ENCODE data around the gene RANBP10.

DNA sequence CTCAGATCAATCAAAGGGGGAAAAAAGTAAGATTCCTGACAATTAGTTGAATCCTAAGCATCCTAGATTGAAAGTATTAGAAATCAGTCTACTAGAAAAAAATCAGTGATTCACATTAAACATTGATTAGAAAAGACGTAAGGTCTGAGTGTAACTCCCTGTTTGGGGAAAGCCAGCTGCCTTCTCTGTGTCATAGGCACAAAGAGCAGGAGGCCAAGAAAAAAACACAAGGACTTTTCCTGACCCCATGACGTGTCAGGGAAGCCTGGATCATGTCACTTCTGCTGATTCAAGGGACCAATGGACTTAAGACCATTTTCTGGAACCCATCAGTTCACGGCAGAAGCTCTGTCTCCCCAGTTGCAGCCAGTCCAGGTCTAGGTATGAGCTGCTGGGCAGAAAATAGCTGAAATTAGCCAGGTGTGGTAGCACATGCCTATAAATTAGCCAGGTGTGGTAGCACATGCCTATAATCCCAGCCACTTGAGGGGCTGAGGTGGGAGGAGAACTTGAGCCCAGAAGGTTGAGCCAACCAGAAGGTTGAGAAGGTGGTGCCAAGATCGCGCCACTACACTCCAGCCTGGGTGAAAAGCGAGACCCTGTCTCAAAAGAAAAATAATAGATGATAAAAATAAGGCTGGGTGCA lies 35.9 kb downstream of the RANBP10 start:
- TF ChIP-seq, protein P1, sequence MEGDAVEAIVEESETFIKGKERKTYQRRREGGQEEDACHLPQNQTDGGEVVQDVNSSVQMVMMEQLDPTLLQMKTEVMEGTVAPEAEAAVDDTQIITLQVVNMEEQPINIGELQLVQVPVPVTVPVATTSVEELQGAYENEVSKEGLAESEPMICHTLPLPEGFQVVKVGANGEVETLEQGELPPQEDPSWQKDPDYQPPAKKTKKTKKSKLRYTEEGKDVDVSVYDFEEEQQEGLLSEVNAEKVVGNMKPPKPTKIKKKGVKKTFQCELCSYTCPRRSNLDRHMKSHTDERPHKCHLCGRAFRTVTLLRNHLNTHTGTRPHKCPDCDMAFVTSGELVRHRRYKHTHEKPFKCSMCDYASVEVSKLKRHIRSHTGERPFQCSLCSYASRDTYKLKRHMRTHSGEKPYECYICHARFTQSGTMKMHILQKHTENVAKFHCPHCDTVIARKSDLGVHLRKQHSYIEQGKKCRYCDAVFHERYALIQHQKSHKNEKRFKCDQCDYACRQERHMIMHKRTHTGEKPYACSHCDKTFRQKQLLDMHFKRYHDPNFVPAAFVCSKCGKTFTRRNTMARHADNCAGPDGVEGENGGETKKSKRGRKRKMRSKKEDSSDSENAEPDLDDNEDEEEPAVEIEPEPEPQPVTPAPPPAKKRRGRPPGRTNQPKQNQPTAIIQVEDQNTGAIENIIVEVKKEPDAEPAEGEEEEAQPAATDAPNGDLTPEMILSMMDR (IDR thresholded peaks at IDR 0.05; ENCODE audit: low read depth, low read length, missing input control): no peak
- peak; percentile 76 for TF ChIP-seq SP1 (IDR thresholded peaks at IDR 0.05)
- TF ChIP-seq, protein P2, sequence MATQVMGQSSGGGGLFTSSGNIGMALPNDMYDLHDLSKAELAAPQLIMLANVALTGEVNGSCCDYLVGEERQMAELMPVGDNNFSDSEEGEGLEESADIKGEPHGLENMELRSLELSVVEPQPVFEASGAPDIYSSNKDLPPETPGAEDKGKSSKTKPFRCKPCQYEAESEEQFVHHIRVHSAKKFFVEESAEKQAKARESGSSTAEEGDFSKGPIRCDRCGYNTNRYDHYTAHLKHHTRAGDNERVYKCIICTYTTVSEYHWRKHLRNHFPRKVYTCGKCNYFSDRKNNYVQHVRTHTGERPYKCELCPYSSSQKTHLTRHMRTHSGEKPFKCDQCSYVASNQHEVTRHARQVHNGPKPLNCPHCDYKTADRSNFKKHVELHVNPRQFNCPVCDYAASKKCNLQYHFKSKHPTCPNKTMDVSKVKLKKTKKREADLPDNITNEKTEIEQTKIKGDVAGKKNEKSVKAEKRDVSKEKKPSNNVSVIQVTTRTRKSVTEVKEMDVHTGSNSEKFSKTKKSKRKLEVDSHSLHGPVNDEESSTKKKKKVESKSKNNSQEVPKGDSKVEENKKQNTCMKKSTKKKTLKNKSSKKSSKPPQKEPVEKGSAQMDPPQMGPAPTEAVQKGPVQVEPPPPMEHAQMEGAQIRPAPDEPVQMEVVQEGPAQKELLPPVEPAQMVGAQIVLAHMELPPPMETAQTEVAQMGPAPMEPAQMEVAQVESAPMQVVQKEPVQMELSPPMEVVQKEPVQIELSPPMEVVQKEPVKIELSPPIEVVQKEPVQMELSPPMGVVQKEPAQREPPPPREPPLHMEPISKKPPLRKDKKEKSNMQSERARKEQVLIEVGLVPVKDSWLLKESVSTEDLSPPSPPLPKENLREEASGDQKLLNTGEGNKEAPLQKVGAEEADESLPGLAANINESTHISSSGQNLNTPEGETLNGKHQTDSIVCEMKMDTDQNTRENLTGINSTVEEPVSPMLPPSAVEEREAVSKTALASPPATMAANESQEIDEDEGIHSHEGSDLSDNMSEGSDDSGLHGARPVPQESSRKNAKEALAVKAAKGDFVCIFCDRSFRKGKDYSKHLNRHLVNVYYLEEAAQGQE (IDR thresholded peaks at IDR 0.05): no peak
- TF ChIP-seq, protein P3, sequence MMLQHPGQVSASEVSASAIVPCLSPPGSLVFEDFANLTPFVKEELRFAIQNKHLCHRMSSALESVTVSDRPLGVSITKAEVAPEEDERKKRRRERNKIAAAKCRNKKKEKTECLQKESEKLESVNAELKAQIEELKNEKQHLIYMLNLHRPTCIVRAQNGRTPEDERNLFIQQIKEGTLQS (IDR thresholded peaks at IDR 0.05): no peak
- peak; percentile 28 to 44 for TF ChIP-seq RAD21 (IDR thresholded peaks at IDR 0.05)
- TF ChIP-seq TAF1 (conservative IDR thresholded peaks at IDR 0.05): no peak
- TF ChIP-seq EGR1 (IDR thresholded peaks at IDR 0.05; ENCODE audit: low read depth in 2 of 2): peak in 1 of 2 donors; percentile 40
- peak; percentile 86 for TF ChIP-seq NR2F2 (IDR thresholded peaks at IDR 0.05)
- TF ChIP-seq GABPA (IDR thresholded peaks at IDR 0.05 in 1 of 2, conservative IDR thresholded peaks at IDR 0.05 in 1 of 2): no peak
- TF ChIP-seq HNF4A (conservative IDR thresholded peaks at IDR 0.05): peak; percentile 72 to 91
- TF ChIP-seq, protein P4, sequence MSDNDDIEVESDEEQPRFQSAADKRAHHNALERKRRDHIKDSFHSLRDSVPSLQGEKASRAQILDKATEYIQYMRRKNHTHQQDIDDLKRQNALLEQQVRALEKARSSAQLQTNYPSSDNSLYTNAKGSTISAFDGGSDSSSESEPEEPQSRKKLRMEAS (IDR thresholded peaks at IDR 0.05): peak; percentile 44

All from liver (tissue), 3 donors.